Liver (tissue), 9 donors: ENCODE results near the gene HLA-F. TPM values are rescaled to one million over a fixed set of nuclear protein-coding genes. Genes with fewer than 3 reads are reported as not detected.

Experiments used
- DNase-seq: peaks from one replicate; pipeline ENCODE4 v3.0.0-alpha.2; 2017; ENCODE audit warnings: low spot score
- H3K27ac ChIP-seq, 2 donors: one replicate each; pipeline ENCODE4 v1.7.0; 2013; ENCODE audit warnings: inconsistent platforms in 2 of 2, low read length in 2 of 2, control low read depth in 1 of 2, low read depth in 1 of 2, mild to moderate bottlenecking in 1 of 2
- H3K27me3 ChIP-seq, 4 donors: one replicate each; pipeline versions ENCODE4 v1.6.1 to v1.7.0; 2013; ENCODE audit warnings: low read length in 3 of 4, inconsistent platforms in 1 of 4, mild to moderate bottlenecking in 1 of 4, moderate library complexity in 1 of 4; ENCODE audit not compliant: control insufficient read depth in 4 of 4, insufficient read depth in 4 of 4
- H3K36me3 ChIP-seq, 4 donors: one replicate each; pipeline versions ENCODE4 v1.6.1 to v1.7.0; 2013; ENCODE audit warnings: low read length in 3 of 4, mild to moderate bottlenecking in 3 of 4, low read depth in 1 of 4, moderate library complexity in 1 of 4; ENCODE audit not compliant: control insufficient read depth in 4 of 4, insufficient read depth in 3 of 4
- H3K4me1 ChIP-seq, 4 donors: one replicate each; pipeline versions ENCODE4 v1.6.1 to v1.7.0; 2013; ENCODE audit warnings: low read length in 3 of 4, mild to moderate bottlenecking in 3 of 4, moderate library complexity in 1 of 4; ENCODE audit not compliant: control insufficient read depth in 4 of 4, insufficient read depth in 4 of 4
- H3K4me3 ChIP-seq, 3 donors: one replicate each; pipeline versions ENCODE4 v1.6.1 to v1.7.0; 2013; ENCODE audit warnings: low read length in 3 of 3, control low read depth in 1 of 3, low read depth in 1 of 3, mild to moderate bottlenecking in 1 of 3
- H3K9ac ChIP-seq, 2 donors: one replicate each; pipeline ENCODE4 v1.7.0; 2013; ENCODE audit warnings: low read length in 2 of 2, mild to moderate bottlenecking in 2 of 2, moderate library complexity in 2 of 2, control low read depth in 1 of 2, low read depth in 1 of 2
- H3K9me3 ChIP-seq, 4 donors: one replicate each; pipeline versions ENCODE4 v1.6.1 to v1.7.0; 2013; ENCODE audit warnings: low read length in 3 of 4; ENCODE audit not compliant: control insufficient read depth in 4 of 4
- EGR1 ChIP-seq, 2 donors: IDR thresholded peaks; 2 replicates each; pipeline ENCODE4 v1.6.1; 2016 to 2018; ENCODE audit warnings: antibody characterized with exemption in 2 of 2, low read depth in 2 of 2
- FOXA1 ChIP-seq: IDR thresholded peaks from 2 replicates; pipeline ENCODE4 v1.6.1; 2016; ENCODE audit warnings: antibody characterized with exemption
- FOXA2 ChIP-seq: IDR thresholded peaks from 2 replicates; pipeline ENCODE4 v1.6.1; 2016; ENCODE audit warnings: antibody characterized with exemption
- GABPA ChIP-seq, 2 donors: IDR thresholded peaks in 1 of 2; conservative IDR thresholded peaks in 1 of 2; 2 replicates each; pipeline ENCODE4 v1.6.1; 2016; ENCODE audit warnings: antibody characterized with exemption in 2 of 2, mild to moderate bottlenecking in 1 of 2, moderate library complexity in 1 of 2
- HNF4A ChIP-seq, 2 donors: conservative IDR thresholded peaks; 2 replicates each; pipeline ENCODE4 v1.6.1; 2016; ENCODE audit warnings: antibody characterized with exemption in 2 of 2, mild to moderate bottlenecking in 2 of 2
- HNF4G ChIP-seq: IDR thresholded peaks from 2 replicates; pipeline ENCODE4 v1.6.1; 2016; ENCODE audit warnings: antibody characterized with exemption
- JUND ChIP-seq, 2 donors: IDR thresholded peaks; 2 replicates each; pipeline ENCODE4 v1.6.1; 2016; ENCODE audit warnings: antibody characterized with exemption in 2 of 2
- RAD21 ChIP-seq, 2 donors: IDR thresholded peaks; 2 replicates each; pipeline ENCODE4 v1.6.1; 2016; ENCODE audit warnings: antibody characterized with exemption in 2 of 2, mild to moderate bottlenecking in 2 of 2
- RXRA ChIP-seq, 2 donors: IDR thresholded peaks; 2 replicates each; pipeline ENCODE4 v1.6.1; 2017 to 2018; ENCODE audit warnings: antibody characterized with exemption in 2 of 2, mild to moderate bottlenecking in 1 of 2
- SP1 ChIP-seq: IDR thresholded peaks from 2 replicates; pipeline ENCODE4 v1.6.1; 2018; ENCODE audit warnings: antibody characterized with exemption, mild to moderate bottlenecking
- YY1 ChIP-seq: IDR thresholded peaks from 2 replicates; pipeline ENCODE4 v1.6.1; 2016; ENCODE audit warnings: antibody characterized with exemption, mild to moderate bottlenecking
- WGBS: extraction: QIAGEN DNeasy Blood & Tissue Kit; methylation state at CpG from one replicate; pipeline ENCODE4 v1.1.7; 2013; 5-methylcytosine and 5-hydroxymethylcytosine counted together
- polyA plus RNA-seq, 2 donors: library from polyadenylated mRNA; stranded (reverse) in 1 of 2; unstranded in 1 of 2; fragments of 200-250 nt in 1 of 2; fragments of >200 nt in 1 of 2; fragmentation: Nextera tagmentation in 1 of 2; extraction: Ambion mirVana in 1 of 2; gene quantifications; one replicate each; pipeline versions ENCODE4 v1.2.1 to v1.2.3, GENCODE V29; 2013 to 2015
- total RNA-seq, 2 donors: library from RNA; depleted of rRNA; stranded (reverse); fragments of >200 nt; gene quantifications; one replicate each; pipeline ENCODE4 v1.2.3, GENCODE V29; 2014
- TF ChIP-seq, protein P1 (sequence below): fragments of 150-350 bp; IDR thresholded peaks from 2 replicates; pipeline ENCODE4 v1.5.1; 2017; ENCODE audit warnings: improper control_type of control experiment, low read depth, low read length; ENCODE audit not compliant: missing input control
- TF ChIP-seq, protein P2 (sequence below): IDR thresholded peaks from 2 replicates; pipeline ENCODE4 v1.6.1; 2016; ENCODE audit warnings: antibody characterized with exemption
- TF ChIP-seq, protein P3 (sequence below): IDR thresholded peaks from 2 replicates; pipeline ENCODE4 v1.6.1; 2016; ENCODE audit warnings: antibody characterized with exemption
- TF ChIP-seq, protein P4 (sequence below): IDR thresholded peaks from 2 replicates; pipeline ENCODE4 v1.6.1; 2016; ENCODE audit warnings: antibody characterized with exemption
- TF ChIP-seq, protein P5 (sequence below): IDR thresholded peaks from 2 replicates; pipeline ENCODE4 v1.6.1; 2016; ENCODE audit warnings: antibody characterized with exemption, mild to moderate bottlenecking
- donor health status: healthy.
- donor health status: healthy.
- donor health status: healthy.
- donor health status: healthy.
- donor health status: healthy.

The HLA-F gene
- total and polyA plus RNA-seq, 4 donors = 12.1 to 53.0 (median 31.8) TPM

DNA sequence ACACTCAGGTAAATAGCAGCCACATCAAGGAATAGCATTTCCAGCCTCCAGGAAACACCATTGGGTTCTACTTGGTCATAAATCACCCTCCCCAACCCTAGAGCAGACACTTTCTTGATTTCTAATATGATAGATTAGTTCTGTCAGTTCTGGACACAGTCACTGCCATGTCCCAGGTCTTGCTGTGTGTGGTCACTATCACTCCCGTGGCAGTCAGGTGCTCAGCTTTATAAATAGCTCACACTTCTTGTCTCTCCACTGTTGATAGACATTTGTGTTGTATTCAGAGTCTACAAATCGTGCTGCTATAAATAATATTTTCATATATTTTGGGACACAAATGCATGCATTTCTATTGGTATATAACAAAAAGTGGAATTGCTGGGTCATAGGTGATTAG lies 13.3 kb downstream of the HLA-F start:
- Histone ChIP-seq H3K9me3 (no peaks in the 10 kb centered on the region), H3K4me3 (no peak overlapping the region), H3K36me3 (no peaks in the 10 kb centered on the region), H3K9ac (no peak overlapping the region), H3K4me1 (no peaks in the 10 kb centered on the region), H3K27me3 (no peaks in the 10 kb centered on the region), H3K27ac (no peak overlapping the region)
- TF ChIP-seq, protein P1, sequence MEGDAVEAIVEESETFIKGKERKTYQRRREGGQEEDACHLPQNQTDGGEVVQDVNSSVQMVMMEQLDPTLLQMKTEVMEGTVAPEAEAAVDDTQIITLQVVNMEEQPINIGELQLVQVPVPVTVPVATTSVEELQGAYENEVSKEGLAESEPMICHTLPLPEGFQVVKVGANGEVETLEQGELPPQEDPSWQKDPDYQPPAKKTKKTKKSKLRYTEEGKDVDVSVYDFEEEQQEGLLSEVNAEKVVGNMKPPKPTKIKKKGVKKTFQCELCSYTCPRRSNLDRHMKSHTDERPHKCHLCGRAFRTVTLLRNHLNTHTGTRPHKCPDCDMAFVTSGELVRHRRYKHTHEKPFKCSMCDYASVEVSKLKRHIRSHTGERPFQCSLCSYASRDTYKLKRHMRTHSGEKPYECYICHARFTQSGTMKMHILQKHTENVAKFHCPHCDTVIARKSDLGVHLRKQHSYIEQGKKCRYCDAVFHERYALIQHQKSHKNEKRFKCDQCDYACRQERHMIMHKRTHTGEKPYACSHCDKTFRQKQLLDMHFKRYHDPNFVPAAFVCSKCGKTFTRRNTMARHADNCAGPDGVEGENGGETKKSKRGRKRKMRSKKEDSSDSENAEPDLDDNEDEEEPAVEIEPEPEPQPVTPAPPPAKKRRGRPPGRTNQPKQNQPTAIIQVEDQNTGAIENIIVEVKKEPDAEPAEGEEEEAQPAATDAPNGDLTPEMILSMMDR = no peak
- TF ChIP-seq HNF4G = no peak
- TF ChIP-seq JUND (IDR thresholded peaks at IDR 0.05) = no peak
- TF ChIP-seq YY1 = no peak
- TF ChIP-seq, protein P2, sequence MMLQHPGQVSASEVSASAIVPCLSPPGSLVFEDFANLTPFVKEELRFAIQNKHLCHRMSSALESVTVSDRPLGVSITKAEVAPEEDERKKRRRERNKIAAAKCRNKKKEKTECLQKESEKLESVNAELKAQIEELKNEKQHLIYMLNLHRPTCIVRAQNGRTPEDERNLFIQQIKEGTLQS = no peak
- TF ChIP-seq, protein P3, sequence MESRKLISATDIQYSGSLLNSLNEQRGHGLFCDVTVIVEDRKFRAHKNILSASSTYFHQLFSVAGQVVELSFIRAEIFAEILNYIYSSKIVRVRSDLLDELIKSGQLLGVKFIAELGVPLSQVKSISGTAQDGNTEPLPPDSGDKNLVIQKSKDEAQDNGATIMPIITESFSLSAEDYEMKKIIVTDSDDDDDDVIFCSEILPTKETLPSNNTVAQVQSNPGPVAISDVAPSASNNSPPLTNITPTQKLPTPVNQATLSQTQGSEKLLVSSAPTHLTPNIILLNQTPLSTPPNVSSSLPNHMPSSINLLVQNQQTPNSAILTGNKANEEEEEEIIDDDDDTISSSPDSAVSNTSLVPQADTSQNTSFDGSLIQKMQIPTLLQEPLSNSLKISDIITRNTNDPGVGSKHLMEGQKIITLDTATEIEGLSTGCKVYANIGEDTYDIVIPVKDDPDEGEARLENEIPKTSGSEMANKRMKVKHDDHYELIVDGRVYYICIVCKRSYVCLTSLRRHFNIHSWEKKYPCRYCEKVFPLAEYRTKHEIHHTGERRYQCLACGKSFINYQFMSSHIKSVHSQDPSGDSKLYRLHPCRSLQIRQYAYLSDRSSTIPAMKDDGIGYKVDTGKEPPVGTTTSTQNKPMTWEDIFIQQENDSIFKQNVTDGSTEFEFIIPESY = no peak
- no peak for TF ChIP-seq EGR1 (IDR thresholded peaks at IDR 0.05; ENCODE audit: low read depth in 2 of 2)
- TF ChIP-seq HNF4A (conservative IDR thresholded peaks at IDR 0.05) = no peak
- no peak for TF ChIP-seq RXRA (IDR thresholded peaks at IDR 0.05)
- no peak for DNase-seq
- 63% methylated on average over 2 of the region's 2 CpGs for WGBS

DNA sequence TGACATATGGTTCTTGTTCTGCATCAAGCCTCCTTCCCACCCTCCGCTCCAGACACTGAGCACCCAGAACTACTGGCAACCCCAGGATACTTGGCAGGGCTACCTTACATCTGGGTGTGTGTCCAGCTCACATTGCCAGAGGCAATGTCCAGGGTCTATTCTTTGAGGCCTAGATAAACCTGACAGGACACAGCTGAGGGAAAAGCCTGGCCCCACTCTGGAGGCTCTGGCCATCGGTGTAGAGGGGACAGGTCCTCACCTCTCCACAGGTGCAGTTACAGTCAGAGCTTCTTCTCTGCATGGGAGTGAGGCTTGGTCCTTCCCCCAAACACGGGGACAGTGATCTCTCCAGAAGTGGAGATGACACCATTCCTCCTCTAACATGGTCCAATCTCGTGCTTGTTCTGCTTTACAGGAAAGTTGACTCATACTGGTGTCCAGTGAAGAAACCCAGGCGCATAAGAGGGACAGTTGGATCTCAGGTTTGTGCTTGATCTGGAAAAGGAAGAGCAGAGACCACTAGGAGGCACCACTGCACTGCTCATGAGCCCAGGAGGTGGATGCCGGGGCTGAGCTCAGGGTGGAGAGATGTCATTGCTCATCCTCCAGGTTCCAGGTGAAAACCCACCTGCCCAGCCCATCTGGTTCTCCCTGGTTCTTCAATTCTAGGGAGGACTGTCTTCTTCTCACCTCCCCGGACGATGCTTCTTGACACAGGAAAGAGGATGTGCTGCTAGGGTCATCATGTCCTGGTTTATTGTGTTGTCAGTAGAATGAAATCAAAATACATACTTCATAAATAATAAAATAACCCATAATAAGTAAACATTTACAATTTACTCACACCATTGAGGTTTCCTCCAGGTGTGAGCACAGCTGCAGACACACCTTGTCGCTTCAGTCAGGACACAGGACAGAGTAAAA lies 14.7 kb downstream of the HLA-F start:
- WGBS = 44% methylated on average over 9 of the region's 9 CpGs
- peak; percentile 75 for DNase-seq
- H3K27me3 ChIP-seq = no peaks in the 10 kb centered on the region
- H3K4me1 ChIP-seq = no peaks in the 10 kb centered on the region
- H3K36me3 ChIP-seq = no peaks in the 10 kb centered on the region
- no peak overlapping the region for H3K4me3 ChIP-seq
- no peaks in the 10 kb centered on the region for H3K9me3 ChIP-seq
- H3K27ac ChIP-seq = no peak overlapping the region
- no peak overlapping the region for H3K9ac ChIP-seq
- TF ChIP-seq RXRA (IDR thresholded peaks at IDR 0.05) = no peak
- TF ChIP-seq, protein P4, sequence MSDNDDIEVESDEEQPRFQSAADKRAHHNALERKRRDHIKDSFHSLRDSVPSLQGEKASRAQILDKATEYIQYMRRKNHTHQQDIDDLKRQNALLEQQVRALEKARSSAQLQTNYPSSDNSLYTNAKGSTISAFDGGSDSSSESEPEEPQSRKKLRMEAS = no peak
- TF ChIP-seq, protein P1 = peak; percentile 82
- no peak for TF ChIP-seq HNF4A (conservative IDR thresholded peaks at IDR 0.05)
- no peak for TF ChIP-seq GABPA (IDR thresholded peaks at IDR 0.05 in 1 of 2, conservative IDR thresholded peaks at IDR 0.05 in 1 of 2)
- peak; percentile 97 for TF ChIP-seq RAD21 (IDR thresholded peaks at IDR 0.05)
- TF ChIP-seq, protein P3 = no peak
- TF ChIP-seq, protein P5, sequence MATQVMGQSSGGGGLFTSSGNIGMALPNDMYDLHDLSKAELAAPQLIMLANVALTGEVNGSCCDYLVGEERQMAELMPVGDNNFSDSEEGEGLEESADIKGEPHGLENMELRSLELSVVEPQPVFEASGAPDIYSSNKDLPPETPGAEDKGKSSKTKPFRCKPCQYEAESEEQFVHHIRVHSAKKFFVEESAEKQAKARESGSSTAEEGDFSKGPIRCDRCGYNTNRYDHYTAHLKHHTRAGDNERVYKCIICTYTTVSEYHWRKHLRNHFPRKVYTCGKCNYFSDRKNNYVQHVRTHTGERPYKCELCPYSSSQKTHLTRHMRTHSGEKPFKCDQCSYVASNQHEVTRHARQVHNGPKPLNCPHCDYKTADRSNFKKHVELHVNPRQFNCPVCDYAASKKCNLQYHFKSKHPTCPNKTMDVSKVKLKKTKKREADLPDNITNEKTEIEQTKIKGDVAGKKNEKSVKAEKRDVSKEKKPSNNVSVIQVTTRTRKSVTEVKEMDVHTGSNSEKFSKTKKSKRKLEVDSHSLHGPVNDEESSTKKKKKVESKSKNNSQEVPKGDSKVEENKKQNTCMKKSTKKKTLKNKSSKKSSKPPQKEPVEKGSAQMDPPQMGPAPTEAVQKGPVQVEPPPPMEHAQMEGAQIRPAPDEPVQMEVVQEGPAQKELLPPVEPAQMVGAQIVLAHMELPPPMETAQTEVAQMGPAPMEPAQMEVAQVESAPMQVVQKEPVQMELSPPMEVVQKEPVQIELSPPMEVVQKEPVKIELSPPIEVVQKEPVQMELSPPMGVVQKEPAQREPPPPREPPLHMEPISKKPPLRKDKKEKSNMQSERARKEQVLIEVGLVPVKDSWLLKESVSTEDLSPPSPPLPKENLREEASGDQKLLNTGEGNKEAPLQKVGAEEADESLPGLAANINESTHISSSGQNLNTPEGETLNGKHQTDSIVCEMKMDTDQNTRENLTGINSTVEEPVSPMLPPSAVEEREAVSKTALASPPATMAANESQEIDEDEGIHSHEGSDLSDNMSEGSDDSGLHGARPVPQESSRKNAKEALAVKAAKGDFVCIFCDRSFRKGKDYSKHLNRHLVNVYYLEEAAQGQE = no peak
- no peak for TF ChIP-seq EGR1 (IDR thresholded peaks at IDR 0.05; ENCODE audit: low read depth in 2 of 2)
- no peak for TF ChIP-seq YY1
- no peak for TF ChIP-seq SP1
- peak; percentile 7 for TF ChIP-seq FOXA2
- TF ChIP-seq JUND (IDR thresholded peaks at IDR 0.05) = no peak
- TF ChIP-seq HNF4G = no peak
- TF ChIP-seq FOXA1 = no peak
- TF ChIP-seq, protein P2 = no peak
